Psoas muscle (tissue), 8 donors: ENCODE measurements around the gene METRNL. TPM values are rescaled to one million over a fixed set of nuclear protein-coding genes. Genes with fewer than 3 reads are reported as not detected.

ENCODE experiments used
- ATAC-seq, 4 donors: fragments of 200-7000 bp; cut with Tn5 transposase; one replicate each; pipeline ENCODE4 v1.9.1; 2020; ENCODE audit warnings: moderate library complexity in 3 of 4, mild to moderate bottlenecking in 2 of 4
- DNase-seq, 2 donors: peaks; one replicate each; pipeline ENCODE4 v3.0.0-alpha.2; 2020
- H3K27ac ChIP-seq: fragments of 200-600 bp; one replicate; pipeline ENCODE4 v1.8.0; 2022
- H3K27me3 ChIP-seq, 3 donors: fragments of 200-600 bp in 1 of 3; one replicate each; pipeline versions ENCODE4 v1.6.1 to v1.8.0; 2013 to 2022; ENCODE audit warnings: low read length in 2 of 3, mild to moderate bottlenecking in 2 of 3, moderate library complexity in 1 of 3; ENCODE audit not compliant: insufficient read depth in 3 of 3
- H3K36me3 ChIP-seq, 2 donors: fragments of 200-600 bp in 1 of 2; one replicate each; pipeline versions ENCODE4 v1.6.1 to v1.8.0; 2013 to 2022; ENCODE audit warnings: low read depth in 1 of 2, mild to moderate bottlenecking in 1 of 2, moderate library complexity in 1 of 2; ENCODE audit not compliant: insufficient read depth in 1 of 2
- H3K4me1 ChIP-seq: fragments of 200-600 bp; one replicate; pipeline ENCODE4 v1.8.0; 2022
- H3K4me3 ChIP-seq: fragments of 200-600 bp; one replicate; pipeline ENCODE4 v1.8.0; 2022; ENCODE audit warnings: mild to moderate bottlenecking
- H3K9me3 ChIP-seq: fragments of 200-600 bp; one replicate; pipeline ENCODE4 v1.8.0; 2022
- CTCF ChIP-seq: fragments of 200-600 bp; IDR thresholded peaks from one replicate; pipeline ENCODE4 v1.8.0; 2022; ENCODE audit warnings: antibody characterized with exemption
- WGBS, 3 donors: extraction: QIAGEN DNeasy Blood & Tissue Kit; methylation state at CpG; one replicate each; pipeline versions ENCODE4 v1.1.6 to v1.1.7; 2013; 5-methylcytosine and 5-hydroxymethylcytosine counted together
- intact Hi-C, 2 donors: fragments of 100-400 bp; cut with DNase I; formaldehyde crosslinking; loops; one replicate each; pipeline versions ENCODE4 v1.11.0 to v1.14.2; 2022
- polyA plus RNA-seq, 3 donors: library from polyadenylated mRNA; stranded (reverse); fragments of 200-250 nt; gene quantifications; one replicate each; pipeline ENCODE4 v1.2.3, GENCODE V29; 2013
- total RNA-seq, 4 donors: library from RNA; stranded (reverse); fragmentation: NEBNext Ultra II Directional in 2 of 4; extraction: Animal tissue kit (Norgen Biotek cat#: 25700) in 2 of 4; gene quantifications; one replicate each; pipeline versions ENCODE4 v1.2.1 to v1.2.4, GENCODE V29; 2021 to 2023
- donor health status: healthy with polysubstance abuse.
- donor health status: DM: no; HTN: no; CAD: no; lungs with moderate emphysema.
- donor health status: Bipolar disorder and iron deficiency.
- donor health status: healthy.
- donor health status: DM: yes; HTN: yes; CAD: no.
- donor health status: DM: no; HTN: no; CAD: no.
- donor health status: DM: no; HTN: no; CAD: no.
- donor health status: DM: yes; HTN: yes; CAD: no.

METRNL gene
- total and polyA plus RNA-seq, 7 donors: 6.7 to 81.7 (median 12.1) TPM

- intact Hi-C loops: no loop called here
- DNase-seq (no peak), ATAC-seq (no peak)
- peaks cover 0 to 53% (median 4%) of the 10 kb centered on the region in 3 donors for H3K27me3 ChIP-seq
- H3K4me3 ChIP-seq: no peak overlapping the region
- TF ChIP-seq CTCF: no peak
- H3K36me3 ChIP-seq: no peaks in the 10 kb centered on the region
- no peak overlapping the region for H3K27ac ChIP-seq
- peaks cover 4% of the 10 kb centered on the region for H3K4me1 ChIP-seq
- no peaks in the 10 kb centered on the region for H3K9me3 ChIP-seq
- WGBS, 3 donors: 91 to 94% (median 93%) methylated on average over 11 of the region's 11 CpGs
Measured at GRCh38 chr17:83113381-83113780, 34.0 kb downstream of the METRNL start.

- Histone ChIP-seq H3K4me3 (no peak overlapping the region), H3K27me3 (peaks cover 0 to 52% (median 5%) of the 10 kb centered on the region in 3 donors), H3K9me3 (no peaks in the 10 kb centered on the region), H3K27ac (no peak overlapping the region), H3K4me1 (peaks cover 4% of the 10 kb centered on the region), H3K36me3 (no peaks in the 10 kb centered on the region)
- no peak for TF ChIP-seq CTCF
- DNase-seq: peak in 1 of 2 donors; percentile 13
- ATAC-seq: no peak
- WGBS, 3 donors: 93 to 97% (median 94%) methylated on average over 22 of the region's 22 CpGs
- intact Hi-C loops: no loop called here
Measured at GRCh38 chr17:83113792-83114191, 34.4 kb downstream of the METRNL start.

GRCh38 chr17:83114706-83115105 lies 35.3 kb downstream of the METRNL start:
- ATAC-seq: no peak
- Histone ChIP-seq H3K27me3 (peaks cover 0 to 44% (median 8%) of the 10 kb centered on the region in 3 donors), H3K9me3 (no peaks in the 10 kb centered on the region), H3K4me3 (no peak overlapping the region), H3K36me3 (no peaks in the 10 kb centered on the region), H3K4me1 (peaks cover 4% of the 10 kb centered on the region), H3K27ac (no peak overlapping the region)
- TF ChIP-seq CTCF: no peak
- DNase-seq: peak in 1 of 2 donors; percentile 7
- 87 to 93% (median 90%) methylated on average over 15 of the region's 15 CpGs for WGBS, 3 donors
- intact Hi-C loops: no loop called here

- no peak for TF ChIP-seq CTCF
- Histone ChIP-seq H3K27ac (no peak overlapping the region), H3K4me1 (peaks cover under 1% of the 10 kb centered on the region), H3K4me3 (no peak overlapping the region), H3K27me3 (peaks cover 0 to 41% (median 4%) of the 10 kb centered on the region in 3 donors), H3K9me3 (no peaks in the 10 kb centered on the region), H3K36me3 (no peaks in the 10 kb centered on the region)
- intact Hi-C loops: no loop called here
- 92 to 95% (median 94%) methylated on average over 19 of the region's 19 CpGs for WGBS, 3 donors
- ATAC-seq (no peak), DNase-seq (peak in 1 of 2 donors; percentile 4)
Measured at GRCh38 chr17:83115202-83115651, 35.8 kb downstream of the METRNL start.

GRCh38 chr17:83115832-83116231 lies 36.4 kb downstream of the METRNL start:
- H3K4me1 ChIP-seq: no peaks in the 10 kb centered on the region
- ATAC-seq (no peak), DNase-seq (no peak)
- peaks cover 0 to 39% (median 6%) of the 10 kb centered on the region in 3 donors for H3K27me3 ChIP-seq
- no peak overlapping the region for H3K27ac ChIP-seq
- H3K4me3 ChIP-seq: no peak overlapping the region
- WGBS, 3 donors: 79 to 83% (median 82%) methylated on average over 18 of the region's 18 CpGs
- intact Hi-C loops: no loop called here
- no peak for TF ChIP-seq CTCF
- no peaks in the 10 kb centered on the region for H3K9me3 ChIP-seq
- no peaks in the 10 kb centered on the region for H3K36me3 ChIP-seq
